Non-pigmented ciliary epithelial cell (primary cell): ENCODE measurements around the gene DUSP1.

ENCODE experiments used
- DNase-seq: peaks from one replicate; pipeline ENCODE4 v3.0.0-alpha.2; 2010; ENCODE audit warnings: low read depth

Gene DUSP1

DNA sequence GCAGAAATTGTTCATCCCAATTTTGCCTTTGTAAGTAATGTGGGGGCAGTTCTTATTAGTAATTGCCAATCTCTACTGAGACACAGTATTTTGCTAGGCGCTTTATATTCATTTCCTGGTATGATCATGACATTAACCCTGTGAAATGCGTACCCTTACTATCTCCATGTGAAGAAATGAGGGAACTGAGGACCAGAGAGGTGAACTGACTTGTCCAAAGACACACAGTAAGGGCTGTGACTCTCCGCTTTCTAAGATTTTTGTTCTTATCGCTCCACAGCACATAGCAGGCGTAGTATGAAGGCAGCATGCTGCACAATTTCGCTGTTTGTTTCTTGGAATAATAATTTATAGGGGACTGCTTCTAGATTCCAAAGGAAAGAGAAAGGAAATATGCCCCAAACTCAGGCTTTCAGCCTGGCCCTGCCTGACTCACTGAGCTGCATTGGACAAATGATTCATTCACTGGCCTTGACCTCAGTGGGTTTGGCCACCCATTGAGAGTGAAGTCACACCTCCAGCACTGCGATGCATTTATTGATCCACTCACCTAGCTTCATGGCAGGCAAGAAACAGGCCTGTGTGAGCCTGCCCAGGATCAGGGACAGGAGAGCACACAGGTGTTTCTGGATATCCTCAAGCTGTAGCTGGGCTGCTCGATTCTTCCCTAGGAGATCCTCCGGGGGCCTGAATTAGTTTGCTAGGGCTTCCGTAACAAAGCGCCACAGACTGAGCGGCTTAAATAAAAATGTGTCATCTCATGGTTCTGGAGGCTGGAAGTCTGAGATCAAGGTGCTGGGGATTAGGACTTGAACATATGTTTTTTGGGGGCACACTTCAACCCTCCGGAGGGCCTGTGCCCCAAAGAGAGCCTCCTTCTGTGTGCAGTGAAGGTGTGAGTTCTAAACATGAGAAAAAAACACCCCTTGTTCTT, 7.2 kb upstream of the DUSP1 start:
- no peak for DNase-seq

DNA sequence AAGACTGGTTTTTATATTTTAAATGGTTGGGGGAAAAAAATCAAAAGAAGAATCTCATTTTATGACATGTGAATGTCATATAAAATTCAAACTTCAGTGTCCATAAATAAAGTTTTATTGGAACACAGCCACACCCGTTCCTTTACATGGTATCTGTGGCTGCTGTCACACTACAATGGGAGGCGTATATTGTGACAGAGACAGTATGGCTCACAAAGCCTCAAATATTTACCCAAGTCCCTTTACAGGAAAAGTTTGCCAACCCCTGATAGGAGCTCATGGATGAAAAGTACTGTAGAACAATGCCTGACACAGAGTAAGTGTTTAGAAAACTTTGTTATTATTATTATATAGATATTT, 5.2 kb upstream of the DUSP1 start:
- DNase-seq = no peak

DNA sequence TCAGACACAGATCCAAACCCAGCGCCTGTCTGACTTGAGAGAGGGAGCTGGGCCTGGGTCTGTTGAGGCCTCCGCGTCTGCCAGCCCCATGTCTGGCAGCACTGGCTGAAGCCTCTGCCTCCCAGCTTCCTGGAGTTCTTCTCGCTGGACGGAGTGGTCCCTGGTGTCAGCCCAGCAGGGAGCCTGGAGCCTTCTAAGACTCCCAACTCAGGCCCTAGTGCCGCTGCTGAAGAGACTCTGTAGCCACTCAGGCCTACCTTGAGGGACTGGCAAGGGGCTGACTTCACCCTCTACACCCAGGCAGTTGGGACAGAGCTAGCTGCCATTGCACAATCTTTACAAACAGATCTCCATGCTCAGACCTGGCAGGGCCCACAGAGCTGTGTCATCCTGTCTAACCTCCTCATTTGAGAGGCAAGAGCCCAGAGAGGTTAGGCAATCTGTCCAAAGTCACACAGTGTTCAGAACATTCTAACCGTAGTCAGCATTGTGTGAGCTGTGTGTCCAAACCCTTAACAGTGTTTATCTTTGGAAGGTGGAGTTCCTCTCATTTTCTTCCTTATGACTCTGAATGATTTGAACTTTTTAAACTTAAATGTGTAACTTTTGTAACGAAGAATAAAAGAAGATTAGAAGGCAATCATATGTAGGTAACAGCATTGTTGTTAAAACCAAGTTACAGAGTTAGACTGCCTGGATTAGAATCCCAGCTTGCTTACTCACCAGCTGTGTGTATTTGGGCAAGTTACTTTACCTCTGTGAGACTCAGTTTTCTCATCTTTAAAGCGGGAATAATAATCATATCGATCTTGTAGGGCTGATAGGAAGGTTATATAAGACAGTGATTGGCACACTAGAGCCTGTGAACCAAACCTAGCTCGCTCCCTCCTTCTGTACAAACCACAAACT, 4.6 kb upstream of the DUSP1 start:
- DNase-seq = no peak

DNA sequence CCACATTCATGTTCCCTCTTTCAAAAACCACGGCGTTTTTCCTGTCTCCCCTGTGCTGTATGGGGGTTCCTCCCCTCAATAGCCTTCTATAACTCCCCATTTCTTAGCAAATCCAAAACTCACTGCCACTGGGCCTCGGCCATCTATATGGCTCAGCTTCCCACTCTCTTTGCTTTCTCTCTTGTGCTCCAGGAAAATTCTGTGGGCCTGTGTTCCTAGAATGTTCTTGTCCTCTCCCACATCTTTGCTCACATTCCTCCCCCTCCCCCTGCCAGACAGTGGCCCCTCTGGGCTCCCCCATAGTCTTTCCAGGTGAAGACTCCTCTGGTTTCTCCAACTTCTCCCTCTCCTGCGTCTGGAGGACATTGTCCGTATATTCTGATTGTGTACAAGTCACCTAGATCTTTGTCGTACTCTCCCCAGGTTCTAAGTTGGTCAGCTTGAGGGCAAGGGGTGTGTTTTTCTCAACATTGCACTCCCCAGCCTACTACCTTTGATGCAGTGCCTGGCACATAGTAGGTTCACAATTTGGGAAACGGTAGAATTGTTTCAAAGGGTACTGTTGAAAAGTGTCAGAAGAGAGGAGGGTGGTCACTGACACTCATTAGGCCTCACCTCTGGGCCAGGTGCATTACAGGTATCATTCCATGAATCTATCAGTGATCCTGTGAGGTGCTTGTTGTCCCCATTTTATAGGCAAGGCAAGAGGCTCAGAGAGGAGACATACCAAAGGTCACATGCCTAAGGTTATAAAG, 3.7 kb upstream of the DUSP1 start:
- no peak for DNase-seq

DNA sequence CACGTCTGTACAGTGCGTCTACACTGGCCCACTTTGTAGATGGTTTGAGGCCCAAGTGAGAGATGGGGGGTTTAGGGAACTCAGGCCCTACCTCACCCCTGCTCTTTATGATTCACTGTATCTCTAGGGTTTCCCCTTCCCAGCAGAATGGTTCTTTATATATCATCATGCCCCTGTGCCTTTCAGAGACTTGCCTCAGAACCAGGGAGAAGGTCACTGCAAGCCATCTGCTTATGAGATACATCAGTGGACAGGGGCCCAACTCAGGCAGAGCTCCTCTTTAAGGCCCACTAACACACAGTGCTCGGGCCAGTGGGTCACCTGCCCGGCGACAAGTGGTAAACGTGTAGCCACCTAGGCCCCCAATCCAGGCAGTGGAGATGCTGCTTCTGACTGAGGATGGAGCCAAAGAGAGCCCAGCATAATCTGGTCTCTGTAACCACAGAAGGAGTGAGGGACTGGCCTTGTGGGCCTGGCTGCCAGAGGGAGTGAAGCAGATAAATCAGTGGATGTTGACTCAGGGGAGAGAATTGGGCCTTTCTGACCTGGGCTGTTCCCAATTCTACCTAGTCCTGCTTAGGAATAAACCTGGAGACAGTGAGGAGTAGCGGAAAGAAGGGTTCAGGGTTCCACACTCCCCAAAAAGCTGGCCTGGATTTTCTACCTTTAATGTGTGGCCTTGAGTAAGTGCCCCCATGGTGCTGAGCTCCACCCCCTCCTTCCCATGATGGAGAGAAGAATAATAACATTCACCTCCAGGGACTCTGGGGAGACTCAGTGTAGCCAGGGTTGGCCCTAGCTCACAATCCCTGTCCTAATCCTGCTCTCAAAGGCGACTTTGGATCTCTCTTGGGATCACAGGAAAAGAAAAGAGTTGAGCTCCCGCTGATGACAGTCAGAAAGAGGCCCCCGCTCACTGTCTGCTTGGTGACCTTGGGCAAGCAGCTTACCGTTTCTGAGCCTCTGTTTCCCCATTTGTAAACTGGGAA, 2.8 kb upstream of the DUSP1 start:
- DNase-seq = no peak

DNA sequence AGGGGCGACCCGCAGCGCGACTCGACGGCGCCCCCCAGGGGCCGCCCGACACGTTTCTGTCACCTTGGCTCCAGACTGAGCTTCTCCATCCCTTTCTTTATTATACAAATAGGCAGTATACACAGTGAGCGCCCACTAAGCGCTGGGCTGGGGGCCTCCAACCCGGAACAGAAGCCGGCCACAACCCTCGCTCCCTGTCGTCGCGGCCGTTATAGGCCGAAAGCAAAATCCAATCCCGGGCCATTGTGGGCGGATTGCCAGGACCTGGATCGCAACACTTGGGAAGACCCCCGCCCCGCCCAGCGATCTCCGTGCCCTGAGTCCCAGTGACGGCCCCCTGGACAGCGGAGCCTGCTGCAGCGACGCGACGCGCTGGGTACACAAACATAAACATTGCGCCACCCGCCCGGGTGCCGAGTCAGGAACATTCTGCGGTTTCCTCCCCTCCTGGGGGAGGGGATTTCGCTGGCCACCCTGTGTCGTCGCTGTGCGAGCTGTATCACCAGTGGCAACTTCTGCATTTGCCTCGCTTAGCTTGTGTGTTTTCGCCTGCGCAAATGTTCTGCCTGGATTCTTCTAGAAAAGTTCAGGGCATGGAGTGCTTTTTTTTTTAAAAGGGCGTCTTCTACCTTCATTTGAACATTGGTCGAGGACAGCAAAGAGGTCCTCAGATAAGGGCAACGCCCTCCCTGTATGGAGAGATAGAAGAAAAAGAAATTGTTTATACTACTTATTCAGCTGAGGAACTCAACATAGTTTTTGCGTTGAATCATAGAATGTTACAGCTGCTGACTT, 1.3 kb upstream of the DUSP1 start:
- DNase-seq = peak; percentile 87

DNA sequence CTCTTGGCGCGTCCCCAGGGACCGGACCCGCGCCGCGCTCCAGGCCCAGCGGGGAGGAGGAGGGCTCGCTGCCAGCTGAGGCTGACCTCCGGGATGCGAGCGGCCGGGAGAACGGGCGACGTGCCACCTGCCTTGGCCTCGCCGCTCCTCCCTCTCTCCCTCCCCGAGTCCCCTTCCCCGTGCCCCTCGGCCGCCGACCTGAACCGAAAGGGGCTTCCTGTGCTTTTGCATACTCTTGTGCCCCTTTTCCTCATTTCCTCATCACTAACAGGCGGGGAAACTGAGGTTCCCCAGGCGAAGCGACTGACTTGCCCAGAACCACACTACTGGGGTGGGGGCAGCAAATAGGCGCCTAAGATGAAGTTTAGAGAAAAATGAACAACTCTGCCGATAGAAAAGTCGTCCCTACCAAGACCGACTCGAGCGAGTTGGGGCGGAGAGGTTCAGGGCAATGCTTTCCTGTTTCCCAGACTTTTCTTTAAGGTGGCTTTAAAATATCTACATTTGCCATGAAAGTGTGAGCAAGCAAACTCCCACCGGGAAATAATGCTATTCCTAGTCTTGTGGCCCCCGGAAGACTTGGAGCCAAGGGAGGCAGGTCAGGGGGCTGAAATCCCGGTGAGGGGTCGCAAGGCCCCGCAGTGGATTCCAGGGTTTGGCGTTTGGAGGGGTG, 580 bp upstream of the DUSP1 start:
- DNase-seq = no peak

DNA sequence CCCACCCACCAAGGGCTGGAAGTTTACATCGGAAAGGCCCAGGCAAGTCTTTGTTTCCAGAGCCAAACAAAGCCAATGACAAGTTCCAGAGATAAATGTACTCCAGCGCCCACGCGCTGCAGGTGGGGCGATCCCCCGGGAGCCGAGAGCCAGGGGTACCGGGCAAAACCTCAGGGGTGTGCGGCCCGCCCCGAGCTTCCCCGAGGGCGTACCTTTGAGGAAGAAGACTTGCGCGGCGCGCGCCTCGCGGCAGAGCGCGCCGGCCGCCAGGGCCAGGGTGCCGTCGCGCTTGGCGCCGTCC, 671 bp downstream of the DUSP1 start:
- no peak for DNase-seq

DNA sequence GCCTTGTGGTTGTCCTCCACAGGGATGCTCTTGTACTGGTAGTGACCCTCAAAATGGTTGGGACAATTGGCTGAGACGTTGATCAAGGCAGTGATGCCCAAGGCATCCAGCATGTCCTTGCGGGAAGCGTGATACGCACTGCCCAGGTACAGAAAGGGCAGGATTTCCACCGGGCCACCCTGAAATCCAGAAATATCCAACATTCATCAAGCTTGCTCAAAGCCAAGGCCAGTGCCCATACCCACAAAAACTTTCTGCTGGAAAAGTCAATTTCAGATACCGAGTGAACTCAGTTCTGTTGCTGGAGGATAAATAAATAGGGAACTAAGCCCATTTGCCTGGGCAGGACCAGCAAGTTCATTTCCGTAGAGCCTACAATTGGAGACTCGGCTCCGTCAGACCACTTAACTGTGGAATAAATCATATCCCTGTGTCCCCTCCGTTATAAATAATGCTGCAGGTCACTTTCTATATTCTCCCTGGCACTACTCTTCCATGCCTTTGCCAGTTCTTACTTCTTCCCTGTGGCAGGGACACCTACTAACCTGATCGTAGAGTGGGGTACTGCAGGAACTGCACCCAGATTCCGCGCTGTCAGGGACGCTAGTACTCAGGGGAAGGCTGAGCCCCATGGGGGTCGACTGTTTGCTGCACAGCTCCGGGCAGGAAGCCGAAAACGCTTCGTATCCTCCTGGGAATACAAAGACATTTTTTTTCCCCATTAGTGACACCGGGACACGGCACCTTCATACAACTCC, 1.2 kb downstream of the DUSP1 start:
- DNase-seq = no peak

DNA sequence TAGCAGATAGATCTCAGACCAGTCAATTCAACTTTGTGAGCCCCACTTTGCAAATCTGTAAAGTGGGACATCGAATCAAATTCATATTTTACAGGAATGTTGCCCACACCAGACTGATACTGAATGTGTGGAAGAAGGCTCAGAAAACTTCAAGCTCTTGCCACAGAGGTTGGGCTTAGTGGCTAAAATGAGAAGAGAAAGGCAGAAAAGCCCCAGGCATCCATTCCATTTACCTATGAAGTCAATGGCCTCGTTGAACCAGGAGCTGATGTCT, 1.7 kb downstream of the DUSP1 start:
- DNase-seq = no peak

DNA sequence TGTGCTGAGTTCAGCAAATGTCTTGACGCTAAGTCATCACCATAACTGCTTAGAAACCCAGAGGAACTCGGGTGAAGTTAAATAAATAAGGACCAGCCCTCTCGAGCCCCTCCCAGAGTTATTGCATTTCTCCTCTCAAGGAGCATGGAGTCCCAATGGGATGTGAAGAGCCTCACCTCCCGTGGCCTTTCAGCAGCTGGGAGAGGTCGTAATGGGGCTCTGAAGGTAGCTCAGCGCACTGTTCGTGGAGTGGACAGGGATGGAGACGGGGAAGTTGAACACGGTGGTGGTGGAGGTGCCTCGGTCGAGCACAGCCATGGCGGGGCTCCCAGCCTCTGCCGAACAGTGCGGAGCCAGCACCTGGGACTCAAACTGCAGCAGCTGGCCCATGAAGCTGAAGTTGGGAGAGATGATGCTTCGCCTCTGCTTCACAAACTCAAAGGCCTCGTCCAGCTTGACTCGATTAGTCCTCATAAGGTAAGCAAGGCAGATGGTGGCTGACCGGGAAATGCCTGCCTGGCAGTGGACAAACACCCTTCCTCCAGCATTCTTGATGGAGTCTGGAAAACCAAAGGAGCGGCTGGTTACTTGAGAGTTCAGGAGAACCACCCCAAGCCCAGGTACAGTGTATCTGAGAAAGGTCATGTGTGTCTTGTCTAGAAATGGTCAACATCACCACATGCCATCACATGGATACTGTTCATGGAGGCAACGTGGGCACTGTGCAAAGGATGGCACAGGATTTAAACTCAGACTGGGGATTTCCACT, 2.2 kb downstream of the DUSP1 start:
- DNase-seq = no peak

DNA sequence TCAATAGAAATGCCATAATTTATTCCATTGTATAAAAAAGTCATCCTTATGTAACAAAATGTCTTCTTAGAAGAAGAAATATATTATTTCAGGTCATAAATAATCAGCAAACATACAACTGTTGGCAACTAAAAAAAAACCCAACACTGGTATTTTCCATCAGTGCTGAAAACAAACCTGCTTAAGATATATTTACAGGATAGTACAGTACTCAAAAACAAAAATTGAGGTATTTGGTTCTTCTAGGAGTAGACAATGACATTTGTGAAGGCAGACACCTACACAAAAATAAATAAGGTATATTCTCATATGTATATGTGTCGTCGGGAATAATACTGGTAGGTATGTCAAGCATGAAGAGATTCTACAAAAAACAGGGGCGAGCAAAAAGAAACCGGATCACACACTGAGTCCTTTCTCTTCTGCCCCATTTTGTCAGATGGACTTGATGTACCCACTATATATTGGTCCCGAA, 2.9 kb downstream of the DUSP1 start:
- no peak for DNase-seq

DNA sequence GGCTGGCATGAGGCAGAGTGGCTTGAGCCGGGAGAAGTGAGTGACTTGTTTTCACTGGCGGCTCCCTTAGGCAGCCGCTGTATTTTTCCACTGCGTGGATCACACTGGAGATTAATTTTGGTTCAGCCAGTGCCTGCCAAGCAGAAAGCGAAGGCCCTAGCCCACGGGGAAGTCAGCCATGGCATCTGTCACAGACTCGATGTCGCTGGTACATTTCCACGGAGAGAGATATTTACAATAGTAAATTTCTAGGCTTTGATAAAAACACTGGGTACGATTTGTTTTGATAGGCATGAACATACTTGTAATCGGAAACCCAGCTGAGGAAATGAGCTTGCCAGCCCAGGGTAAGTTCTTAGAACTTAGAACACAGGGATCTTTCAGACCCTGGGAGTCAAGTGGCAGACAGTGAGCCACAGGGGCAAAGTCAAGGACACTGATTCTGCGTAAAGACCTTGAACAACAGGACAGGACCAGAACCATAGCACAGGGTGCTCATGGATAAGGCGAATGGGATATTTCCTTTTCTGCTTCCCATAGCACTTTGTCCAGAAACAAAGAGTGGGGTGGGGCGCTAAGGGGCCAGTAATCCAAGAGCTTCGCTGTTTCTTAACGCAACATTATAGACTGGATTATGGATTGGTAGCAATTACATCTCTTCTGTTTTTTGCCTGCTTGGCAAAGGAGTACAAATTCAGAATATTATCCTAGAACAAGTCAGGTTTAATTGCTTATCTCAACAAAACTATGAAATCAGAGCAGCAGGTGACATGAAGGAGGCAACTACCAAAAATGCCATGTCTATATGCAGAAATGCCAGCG, 4.5 kb downstream of the DUSP1 start:
- DNase-seq = no peak

DNA sequence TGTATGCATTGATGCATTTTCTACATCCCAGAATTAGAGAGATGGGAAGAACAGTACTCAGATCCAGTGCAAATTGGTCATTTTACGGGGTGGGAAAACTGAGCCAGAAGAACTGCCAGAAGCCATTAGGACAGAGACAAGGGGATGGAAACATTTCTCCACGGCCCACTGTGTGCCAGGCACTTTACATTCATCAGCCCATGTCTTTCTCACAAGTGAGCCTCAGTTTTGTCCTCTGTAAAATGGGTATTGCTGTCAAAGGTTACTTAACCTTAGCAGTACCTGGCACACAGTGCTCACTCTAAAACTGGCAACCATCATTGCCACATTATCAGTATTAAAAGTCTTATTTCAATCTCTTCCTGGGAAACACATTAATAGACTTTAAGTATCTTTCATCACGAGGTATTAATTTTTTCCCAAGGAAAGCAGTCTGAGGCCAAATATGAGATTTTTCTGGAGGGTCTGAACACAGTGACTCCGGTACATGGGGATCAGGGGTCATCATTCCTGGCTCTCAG, 5.2 kb downstream of the DUSP1 start:
- no peak for DNase-seq

DNA sequence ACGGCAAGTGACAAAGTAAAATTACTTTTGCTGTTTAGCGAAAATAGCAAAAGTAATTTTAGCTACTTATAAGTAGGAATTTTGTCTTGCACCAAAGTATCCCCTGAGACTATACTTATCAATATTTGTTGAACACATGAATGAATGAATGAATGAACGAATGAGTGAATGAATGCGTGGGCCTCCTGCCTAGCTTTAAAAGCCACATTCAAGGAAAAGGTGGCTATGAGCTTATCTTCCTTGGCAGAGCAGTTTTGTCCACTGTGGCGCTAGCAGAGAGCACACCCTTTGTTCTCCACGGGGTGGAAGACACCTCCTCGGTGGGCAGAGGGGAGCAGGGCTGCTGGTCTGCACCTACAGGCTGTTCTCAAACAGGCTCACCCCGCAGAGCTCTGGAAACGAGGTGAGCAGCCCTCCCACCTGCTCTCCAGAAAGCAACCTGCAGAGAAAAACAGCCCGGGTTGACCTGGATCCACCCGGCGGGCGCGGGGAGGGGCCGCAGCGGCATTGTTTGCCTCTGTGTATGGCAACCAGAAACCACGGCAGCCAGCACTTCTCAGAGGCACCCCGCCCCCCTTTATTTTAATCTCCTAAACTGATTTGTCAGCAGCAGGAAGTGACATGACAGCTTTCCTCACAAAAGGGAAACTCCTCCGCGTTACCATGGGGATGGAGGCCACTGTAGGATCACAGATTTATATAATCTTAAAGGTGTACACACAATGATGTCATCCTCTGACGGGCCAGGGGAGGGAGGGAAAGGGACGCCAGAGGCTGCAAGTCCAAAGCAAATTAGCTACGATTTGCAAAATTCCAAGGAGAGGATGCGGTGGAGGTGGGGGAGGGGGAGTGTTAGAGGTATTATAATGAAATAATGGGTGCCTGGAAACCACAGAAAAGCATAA, 5.9 kb downstream of the DUSP1 start:
- peak; percentile 99 for DNase-seq

DNA sequence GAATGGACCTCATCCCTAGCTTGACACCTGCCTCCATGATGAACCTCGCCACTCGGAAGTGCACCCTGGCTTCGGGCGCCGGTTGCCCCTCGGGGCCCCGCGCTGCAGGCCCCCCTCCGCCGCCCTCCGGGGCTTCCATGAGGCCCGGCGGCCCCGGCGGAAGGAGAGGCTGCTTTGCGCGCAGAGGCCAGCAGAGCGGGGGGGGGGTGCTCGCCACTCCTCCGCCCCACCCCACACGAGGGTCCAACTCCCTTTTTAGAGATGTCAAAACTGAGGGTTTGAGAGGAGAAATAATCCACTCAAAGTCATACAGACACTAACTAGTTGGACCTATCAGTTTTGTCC, 7.9 kb downstream of the DUSP1 start:
- no peak for DNase-seq
